NCI-H146 (cell line): Measurements from ENCODE around the gene DLGAP1.
"Not testable (repeated sequence)": the region's sequence is repeated elsewhere in the genome, so short reads cannot be mapped to it uniquely, and the experiment has no call there.

Experiments used
- DNase-seq: peaks from one replicate; lab custom pipeline; 2025; lab: John Stamatoyannopoulos, UW

Gene DLGAP1

GRCh38 chr18:4077204-4077603 is 377.9 kb downstream of the DLGAP1 start:
- no peak for DNase-seq

DNA sequence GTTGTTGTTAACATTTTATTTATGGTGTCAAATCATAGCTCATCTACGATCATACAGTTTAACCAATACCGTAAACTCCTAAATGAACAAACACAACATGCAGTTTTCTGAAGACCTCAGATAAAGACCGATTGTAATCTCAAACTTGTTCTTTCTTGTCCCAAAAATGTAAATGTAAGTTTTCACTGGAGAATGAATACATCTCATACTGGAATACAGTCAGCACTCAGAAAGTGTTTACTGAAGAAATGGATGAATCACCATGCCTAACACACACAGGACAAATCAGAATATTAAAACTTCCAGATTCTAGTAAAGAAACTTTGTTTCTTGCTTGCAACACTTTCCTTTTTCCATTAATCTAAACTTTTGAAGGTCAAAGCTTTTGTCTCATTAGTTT is 380.5 kb downstream of the DLGAP1 start:
- DNase-seq, result no peak

DNA sequence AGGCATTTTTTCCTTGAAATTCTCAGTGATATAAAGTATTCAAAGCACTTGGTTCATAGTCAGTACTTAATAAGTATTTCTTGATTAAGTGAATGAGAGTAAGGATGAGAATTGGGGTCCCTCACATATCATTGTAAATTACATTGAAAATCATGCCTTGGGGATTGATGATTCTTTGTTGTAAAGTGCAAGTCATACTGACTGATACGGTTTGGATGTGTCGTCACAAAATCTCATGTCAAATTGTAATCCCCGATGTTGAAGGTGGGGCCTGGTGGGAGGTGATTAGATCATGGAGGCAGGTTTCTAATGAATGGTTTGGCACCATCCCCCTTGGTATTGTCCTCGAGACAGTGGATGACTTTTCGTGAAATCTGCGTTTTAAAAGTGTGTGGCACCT is 385.9 kb downstream of the DLGAP1 start:
- DNase-seq, result no peak

DNA sequence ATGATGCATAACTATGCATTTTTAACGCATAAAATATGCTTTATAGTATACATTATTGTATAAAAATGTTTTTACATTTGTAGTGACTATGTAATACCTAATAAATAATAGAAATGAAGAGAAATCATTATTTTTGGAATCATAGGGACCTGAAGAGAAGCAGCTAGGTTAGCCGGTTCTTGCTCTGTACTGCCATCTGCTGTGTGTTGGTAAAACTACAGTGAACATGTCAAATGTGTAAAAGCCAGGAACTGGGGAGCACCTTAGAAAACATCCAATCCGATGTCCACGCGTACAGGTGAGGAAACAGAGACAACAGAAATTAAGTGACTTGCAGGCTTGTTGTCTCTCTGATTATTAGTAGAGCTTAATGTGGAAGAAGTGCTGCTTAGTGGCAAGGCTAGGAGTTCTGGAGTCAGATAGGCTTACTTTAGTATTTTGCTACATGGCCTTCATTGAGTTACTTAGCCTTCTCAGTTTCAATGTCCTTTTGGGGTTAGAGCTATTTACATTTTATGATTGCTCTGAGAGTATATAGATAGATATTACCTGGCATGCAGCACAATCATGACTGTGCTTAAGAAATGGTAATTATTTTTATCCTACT is 386.5 kb downstream of the DLGAP1 start:
- peak; percentile 44 for DNase-seq

GRCh38 chr18:4063545-4063944 is 391.6 kb downstream of the DLGAP1 start:
- no peak for DNase-seq

DNA sequence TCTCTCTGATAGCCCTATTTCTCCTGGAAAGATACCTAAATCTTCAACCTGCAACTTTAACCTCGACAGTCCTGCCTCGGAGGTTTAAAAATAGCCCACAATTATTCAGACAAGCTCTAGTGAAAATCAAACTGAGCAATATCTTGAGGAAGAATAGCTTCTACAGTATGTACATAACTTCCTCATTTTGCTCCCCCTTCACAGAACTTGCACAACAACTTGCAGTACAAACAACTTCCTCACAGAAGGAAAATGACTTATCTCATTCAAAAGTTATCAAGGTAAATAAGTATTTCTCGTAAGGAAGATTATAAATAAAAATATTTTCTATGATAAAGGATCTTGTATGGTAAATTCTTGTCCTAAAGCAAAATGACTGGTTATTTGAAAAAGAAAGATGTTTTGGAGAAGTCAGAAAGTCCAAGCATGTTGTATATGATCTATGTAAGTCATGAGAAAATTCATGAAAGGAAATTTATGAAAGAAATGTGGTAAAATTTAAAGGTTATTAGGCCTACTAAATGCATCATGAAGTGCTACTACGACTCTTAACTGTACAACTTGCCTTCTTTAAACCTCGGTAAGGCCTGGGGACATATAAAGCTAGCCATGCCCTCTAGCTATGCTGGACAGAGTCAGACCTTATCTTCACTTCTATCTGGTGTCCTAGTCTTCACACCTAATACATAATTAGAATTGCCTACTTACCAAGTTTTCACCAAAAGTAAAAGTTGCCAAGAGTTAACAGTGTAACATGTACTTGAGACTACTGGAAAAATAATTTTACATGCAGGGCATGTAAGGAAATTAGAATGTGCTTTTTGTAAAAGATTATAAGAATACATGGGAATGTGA is 394.5 kb downstream of the DLGAP1 start:
- DNase-seq, result no peak

DNA sequence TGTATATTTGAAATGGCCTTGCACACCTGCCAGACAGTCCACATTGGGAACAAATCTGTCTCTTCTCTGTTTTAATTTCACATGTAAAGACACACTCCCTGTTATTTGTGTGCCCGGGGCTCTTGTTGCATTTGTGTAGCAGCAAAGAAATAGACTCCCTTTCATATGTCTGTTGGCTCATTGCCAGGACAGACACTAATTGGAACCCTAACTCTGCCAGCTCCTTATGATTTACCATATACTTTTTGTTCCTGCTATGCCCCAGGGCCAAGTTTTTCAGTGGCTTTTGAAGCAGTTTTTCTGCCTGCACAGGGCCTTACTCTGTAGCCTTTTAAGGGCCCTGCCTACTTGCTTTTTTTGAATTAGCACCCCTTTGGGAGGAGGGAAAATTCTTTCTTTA is 396.9 kb downstream of the DLGAP1 start:
- no peak for DNase-seq

GRCh38 chr18:4040391-4041092 is 414.6 kb downstream of the DLGAP1 start:
- no peak for DNase-seq

- DNase-seq, result no peak
These were observed 419.6 kb downstream of the DLGAP1 start for GRCh38 chr18:4035521-4035920.

DNA sequence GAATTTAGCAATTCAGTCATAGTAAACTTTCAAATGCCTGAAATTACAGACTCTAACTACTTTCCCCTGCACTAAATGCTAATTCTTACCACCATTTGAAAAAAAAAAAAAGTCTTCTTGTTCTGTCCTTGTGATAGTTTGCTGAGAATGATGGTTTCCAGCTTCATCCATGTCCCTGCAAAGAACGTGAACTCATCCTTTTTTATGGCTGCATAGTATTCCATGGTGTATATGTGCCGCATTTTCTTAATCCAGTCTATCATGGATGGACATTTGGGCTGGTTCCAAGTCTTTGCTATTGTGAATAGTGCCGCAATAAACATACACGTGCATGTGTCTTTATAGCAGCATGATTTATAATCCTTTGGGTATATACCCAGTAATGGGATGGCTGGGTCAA is 420.3 kb downstream of the DLGAP1 start:
- DNase-seq, result not testable (repeated sequence)

DNA sequence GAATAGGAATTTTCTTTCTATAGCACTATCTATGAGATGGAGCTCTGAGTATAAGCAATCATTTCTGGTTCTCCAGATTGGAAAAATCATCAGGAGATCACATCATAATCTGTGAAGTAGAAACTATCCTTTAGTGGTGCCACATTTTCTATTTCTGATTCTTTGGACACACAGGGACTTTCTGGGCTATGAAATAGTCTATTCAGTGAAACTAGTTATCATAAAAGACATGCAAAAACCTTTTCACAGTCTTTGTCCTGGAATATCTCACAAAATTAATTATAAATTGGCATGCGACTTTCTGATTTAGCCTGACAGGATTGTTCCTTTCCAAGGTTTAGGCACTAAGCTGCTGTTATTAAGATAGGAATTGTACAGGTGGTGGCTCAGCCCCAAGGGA is 428.6 kb downstream of the DLGAP1 start:
- no peak for DNase-seq

DNA sequence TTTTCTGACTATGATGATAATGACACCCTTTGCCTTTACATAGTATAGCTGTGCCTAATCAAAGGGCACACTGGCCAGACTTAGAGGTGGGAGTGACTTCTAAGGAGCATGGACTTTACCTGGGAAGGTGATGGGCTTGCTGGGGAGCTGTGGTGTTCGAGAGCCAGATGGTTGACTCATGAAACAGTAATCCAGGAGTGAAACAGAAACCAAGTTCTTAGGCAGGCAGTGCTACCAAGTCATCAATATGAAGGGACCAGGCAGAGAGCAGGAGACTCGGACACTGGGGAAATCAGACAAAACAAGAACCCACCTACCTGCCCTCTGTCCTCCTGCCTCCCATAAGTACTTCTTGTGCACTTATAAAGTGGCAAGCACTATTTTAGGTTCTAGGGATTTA is 430.4 kb downstream of the DLGAP1 start:
- DNase-seq, result no peak

DNA sequence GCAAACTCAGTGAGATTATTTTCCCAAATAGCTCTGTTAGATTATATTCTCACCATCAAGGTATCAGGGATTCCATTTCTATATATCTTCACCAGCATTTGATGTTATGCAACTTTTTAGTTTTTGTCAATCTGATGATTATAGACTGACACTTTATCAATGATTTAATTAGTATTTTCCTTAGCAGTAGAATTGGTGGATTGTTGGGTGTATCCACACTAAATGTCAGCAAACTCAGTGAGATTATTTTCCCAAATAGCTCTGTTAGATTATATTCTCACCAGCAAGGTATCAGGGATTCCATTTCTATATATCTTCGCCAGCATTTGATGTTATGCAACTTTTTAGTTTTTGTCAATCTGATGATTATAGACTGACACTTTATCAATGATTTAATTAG is 432.4 kb downstream of the DLGAP1 start:
- not testable (repeated sequence) for DNase-seq

- no peak for DNase-seq
These were observed 435.1 kb downstream of the DLGAP1 start for GRCh38 chr18:4020026-4020425.

- peak; percentile 23 for DNase-seq
These were observed 437.6 kb downstream of the DLGAP1 start for GRCh38 chr18:4017480-4017879.

- no peak for DNase-seq
These were observed 438.6 kb downstream of the DLGAP1 start for GRCh38 chr18:4016391-4017049.

- DNase-seq, result no peak
These were observed 447.3 kb downstream of the DLGAP1 start for GRCh38 chr18:4007846-4008245.

- no peak for DNase-seq
These were observed 450.8 kb downstream of the DLGAP1 start for GRCh38 chr18:4004183-4004829.

GRCh38 chr18:3998698-3999333 is 456.3 kb downstream of the DLGAP1 start:
- peak; percentile 60 for DNase-seq

GRCh38 chr18:3995476-3996102 is 459.5 kb downstream of the DLGAP1 start:
- peak; percentile 83 for DNase-seq
